ENCODE measurements around the gene HSPA14. TPM values are rescaled to one million over a fixed set of nuclear protein-coding genes. Genes with fewer than 3 reads are reported as not detected.

The HSPA14 gene
- total RNA-seq, 1 donor from 2014 or later = 10.4 TPM

DNA sequence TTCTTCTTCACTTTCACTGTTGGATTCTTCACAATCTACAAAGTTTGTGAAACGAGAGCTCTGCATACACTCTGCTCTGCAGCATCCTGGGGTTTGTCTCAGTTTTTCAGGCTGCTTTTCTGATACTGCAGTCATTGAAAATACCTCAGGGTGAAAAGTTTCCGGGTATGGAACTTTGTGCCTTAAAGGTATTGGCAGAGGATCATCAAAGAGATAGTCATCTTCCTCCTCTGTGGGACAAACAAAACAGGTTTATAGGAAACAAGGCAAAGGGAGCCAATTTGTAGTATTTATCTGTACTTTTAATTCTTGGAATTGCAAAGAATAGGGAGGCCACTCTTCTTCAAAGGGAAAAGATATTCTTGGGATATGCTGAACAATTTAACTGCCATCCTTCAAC lies 71.0 kb downstream of the HSPA14 start:
- no peak for ATAC-seq
- H3K4me1 ChIP-seq = no peaks in the 10 kb centered on the region
- no peaks in the 10 kb centered on the region for H3K27me3 ChIP-seq (ENCODE audit: low read depth)
- H3K4me3 ChIP-seq = no peak overlapping the region
- TF ChIP-seq, protein P1, sequence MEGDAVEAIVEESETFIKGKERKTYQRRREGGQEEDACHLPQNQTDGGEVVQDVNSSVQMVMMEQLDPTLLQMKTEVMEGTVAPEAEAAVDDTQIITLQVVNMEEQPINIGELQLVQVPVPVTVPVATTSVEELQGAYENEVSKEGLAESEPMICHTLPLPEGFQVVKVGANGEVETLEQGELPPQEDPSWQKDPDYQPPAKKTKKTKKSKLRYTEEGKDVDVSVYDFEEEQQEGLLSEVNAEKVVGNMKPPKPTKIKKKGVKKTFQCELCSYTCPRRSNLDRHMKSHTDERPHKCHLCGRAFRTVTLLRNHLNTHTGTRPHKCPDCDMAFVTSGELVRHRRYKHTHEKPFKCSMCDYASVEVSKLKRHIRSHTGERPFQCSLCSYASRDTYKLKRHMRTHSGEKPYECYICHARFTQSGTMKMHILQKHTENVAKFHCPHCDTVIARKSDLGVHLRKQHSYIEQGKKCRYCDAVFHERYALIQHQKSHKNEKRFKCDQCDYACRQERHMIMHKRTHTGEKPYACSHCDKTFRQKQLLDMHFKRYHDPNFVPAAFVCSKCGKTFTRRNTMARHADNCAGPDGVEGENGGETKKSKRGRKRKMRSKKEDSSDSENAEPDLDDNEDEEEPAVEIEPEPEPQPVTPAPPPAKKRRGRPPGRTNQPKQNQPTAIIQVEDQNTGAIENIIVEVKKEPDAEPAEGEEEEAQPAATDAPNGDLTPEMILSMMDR (IDR thresholded peaks at IDR 0.05) = no peak
- H3K27ac ChIP-seq = no peak overlapping the region
- DNase-seq = no peak
- H3K9me3 ChIP-seq = no peaks in the 10 kb centered on the region
- intact Hi-C loops (cut with DNase I) = no loop called here
- peaks cover 65% of the 10 kb centered on the region for H3K36me3 ChIP-seq

DNA sequence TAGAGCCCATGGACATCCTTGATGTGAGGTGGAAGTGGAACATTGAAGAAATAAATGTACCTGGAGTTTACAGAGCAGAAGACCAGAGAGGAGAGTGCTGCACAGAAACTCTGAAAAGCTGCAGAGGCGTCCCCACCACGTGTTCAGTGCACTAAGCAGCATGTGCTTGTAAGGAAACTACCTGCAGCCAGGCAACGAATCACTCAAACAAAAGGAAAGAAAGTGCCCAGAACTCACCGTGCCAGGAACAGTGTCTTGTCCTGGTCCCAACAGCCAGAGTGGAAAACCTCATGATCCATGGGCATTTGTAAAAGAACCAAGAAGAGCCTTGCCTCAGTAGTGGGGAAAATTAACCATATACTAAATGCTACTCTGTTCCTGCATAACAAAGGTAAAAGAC lies 72.8 kb downstream of the HSPA14 start:
- H3K27me3 ChIP-seq (ENCODE audit: low read depth) = no peaks in the 10 kb centered on the region
- H3K4me1 ChIP-seq = no peaks in the 10 kb centered on the region
- TF ChIP-seq, protein P1 (IDR thresholded peaks at IDR 0.05) = no peak
- ATAC-seq (no peak), DNase-seq (no peak)
- intact Hi-C loops (cut with DNase I) = no loop called here
- H3K9me3 ChIP-seq = peaks cover under 1% of the 10 kb centered on the region
- no peak overlapping the region for H3K4me3 ChIP-seq
- peaks cover 75% of the 10 kb centered on the region for H3K36me3 ChIP-seq
- H3K27ac ChIP-seq = no peak overlapping the region

DNA sequence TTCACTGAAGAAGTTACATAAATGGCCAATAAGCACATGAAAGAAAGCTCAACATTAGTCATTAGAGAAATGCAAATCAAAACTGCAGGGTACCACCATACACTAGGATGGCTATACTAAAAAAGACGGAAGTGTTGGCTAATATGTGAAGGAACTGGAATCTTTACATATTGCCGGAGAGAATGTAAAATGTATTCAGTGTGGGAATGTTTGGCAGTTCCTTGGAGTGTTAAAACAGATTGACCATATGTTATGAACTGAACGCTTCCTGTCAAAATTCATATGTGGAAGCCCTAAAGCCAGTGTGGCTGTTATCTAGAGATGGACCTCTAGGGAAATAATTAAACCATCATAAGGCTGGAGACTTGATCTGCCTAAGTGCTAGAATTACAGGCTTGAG lies 73.7 kb downstream of the HSPA14 start:
- TF ChIP-seq, protein P1 (IDR thresholded peaks at IDR 0.05) = no peak
- Histone ChIP-seq H3K27me3 (ENCODE audit: low read depth) (no peaks in the 10 kb centered on the region), H3K9me3 (peaks cover 9% of the 10 kb centered on the region), H3K27ac (no peak overlapping the region), H3K4me1 (no peaks in the 10 kb centered on the region), H3K4me3 (no peak overlapping the region), H3K36me3 (peaks cover 82% of the 10 kb centered on the region)
- ATAC-seq = no peak
- no peak for DNase-seq
- intact Hi-C loops (cut with DNase I) = no loop called here

DNA sequence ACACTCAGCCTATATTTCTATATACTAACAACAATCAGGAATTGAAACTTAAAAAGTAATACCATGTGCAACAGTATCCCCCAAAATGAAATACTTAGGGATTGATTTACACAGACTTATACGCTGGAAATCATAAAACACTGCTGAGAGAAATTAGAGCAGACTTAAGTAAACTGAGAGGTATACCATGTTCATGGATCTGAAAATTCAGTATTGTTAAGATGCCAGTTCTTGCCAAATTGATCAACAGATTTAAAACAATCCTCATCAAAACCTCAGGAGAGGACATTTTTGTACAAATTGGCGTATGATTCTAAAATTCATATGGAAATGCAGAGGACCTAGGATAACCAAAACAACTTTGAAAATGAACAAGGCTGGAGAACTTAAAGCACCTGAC lies 78.5 kb downstream of the HSPA14 start:
- H3K27me3 ChIP-seq (ENCODE audit: low read depth) = no peaks in the 10 kb centered on the region
- H3K9me3 ChIP-seq = peaks cover 23% of the 10 kb centered on the region
- peaks cover 89% of the 10 kb centered on the region for H3K36me3 ChIP-seq
- H3K4me1 ChIP-seq = no peaks in the 10 kb centered on the region
- intact Hi-C loops (cut with DNase I) = no loop called here
- ATAC-seq (no peak), DNase-seq (no peak)
- TF ChIP-seq, protein P1 (IDR thresholded peaks at IDR 0.05) = no peak
- no peak overlapping the region for H3K4me3 ChIP-seq
- H3K27ac ChIP-seq = no peak overlapping the region

DNA sequence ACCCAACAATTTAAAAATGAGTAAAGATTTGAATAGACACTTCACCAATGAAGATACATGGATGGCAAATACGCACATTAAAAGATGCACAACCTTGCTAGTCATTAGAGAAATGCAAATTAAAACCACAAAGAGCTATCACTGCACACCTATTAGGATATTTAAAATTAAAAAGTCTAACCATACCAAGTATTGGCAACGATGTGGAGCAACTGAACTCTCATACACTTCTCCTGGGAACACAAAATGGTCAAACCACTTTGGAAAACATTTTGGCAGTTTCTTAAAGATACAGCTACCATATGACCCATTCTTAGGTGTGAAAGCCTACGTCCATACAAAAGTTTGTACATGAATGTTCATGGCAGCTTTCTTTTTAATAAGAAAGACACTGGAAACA lies 79.7 kb downstream of the HSPA14 start:
- intact Hi-C loops (cut with DNase I) = no loop called here
- H3K36me3 ChIP-seq = peaks cover 90% of the 10 kb centered on the region
- H3K4me1 ChIP-seq = no peaks in the 10 kb centered on the region
- TF ChIP-seq, protein P1 (IDR thresholded peaks at IDR 0.05) = no peak
- no peak overlapping the region for H3K27ac ChIP-seq
- DNase-seq (no peak), ATAC-seq (no peak)
- no peaks in the 10 kb centered on the region for H3K27me3 ChIP-seq (ENCODE audit: low read depth)
- no peak overlapping the region for H3K4me3 ChIP-seq
- peaks cover 23% of the 10 kb centered on the region for H3K9me3 ChIP-seq

DNA sequence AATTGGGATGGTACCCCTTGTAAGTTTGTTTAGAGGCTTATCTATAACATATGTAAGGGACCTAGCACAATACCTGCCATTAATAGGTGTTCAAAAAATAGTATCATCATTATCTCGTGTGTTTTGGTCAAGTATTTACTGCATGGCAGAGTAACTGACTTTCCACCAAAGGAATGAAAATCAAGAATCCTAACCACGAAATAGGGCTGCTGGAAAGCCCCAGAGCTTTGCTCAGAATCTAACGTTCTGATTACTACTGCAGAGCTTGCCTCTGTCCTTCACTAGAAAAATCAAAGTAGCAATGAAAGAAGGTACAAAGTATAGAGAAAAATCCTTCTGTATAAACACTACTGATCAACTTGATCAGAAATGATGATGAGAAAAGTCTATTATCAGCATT lies 80.9 kb downstream of the HSPA14 start:
- TF ChIP-seq, protein P1 (IDR thresholded peaks at IDR 0.05) = no peak
- H3K27me3 ChIP-seq (ENCODE audit: low read depth) = no peaks in the 10 kb centered on the region
- intact Hi-C loops (cut with DNase I) = no loop called here
- no peaks in the 10 kb centered on the region for H3K4me1 ChIP-seq
- DNase-seq = no peak
- no peak overlapping the region for H3K27ac ChIP-seq
- ATAC-seq = no peak
- peaks cover 23% of the 10 kb centered on the region for H3K9me3 ChIP-seq
- no peak overlapping the region for H3K4me3 ChIP-seq
- peaks cover 92% of the 10 kb centered on the region for H3K36me3 ChIP-seq

All from lower lobe of right lung (tissue), 2 donors.